Fibroblast of pulmonary artery (primary cell): Measurements from ENCODE around the gene BLOC1S4.

Experiments used
- DNase-seq: peaks from one replicate; pipeline ENCODE4 v3.0.0-alpha.2; 2010; ENCODE audit warnings: low read depth
- H3K4me3 ChIP-seq: replicated peaks from 2 replicates; pipeline ENCODE4 v1.5.1; 2011; ENCODE audit warnings: low read depth, mild to moderate bottlenecking, control low read depth, low read length, moderate library complexity
- TF ChIP-seq, protein P1 (sequence below): IDR thresholded peaks from 2 replicates; pipeline ENCODE4 v1.5.1; 2011; ENCODE audit warnings: mild to moderate bottlenecking, control low read depth, low read length, inconsistent platforms; ENCODE audit errors: missing control alignments

BLOC1S4 gene

DNA sequence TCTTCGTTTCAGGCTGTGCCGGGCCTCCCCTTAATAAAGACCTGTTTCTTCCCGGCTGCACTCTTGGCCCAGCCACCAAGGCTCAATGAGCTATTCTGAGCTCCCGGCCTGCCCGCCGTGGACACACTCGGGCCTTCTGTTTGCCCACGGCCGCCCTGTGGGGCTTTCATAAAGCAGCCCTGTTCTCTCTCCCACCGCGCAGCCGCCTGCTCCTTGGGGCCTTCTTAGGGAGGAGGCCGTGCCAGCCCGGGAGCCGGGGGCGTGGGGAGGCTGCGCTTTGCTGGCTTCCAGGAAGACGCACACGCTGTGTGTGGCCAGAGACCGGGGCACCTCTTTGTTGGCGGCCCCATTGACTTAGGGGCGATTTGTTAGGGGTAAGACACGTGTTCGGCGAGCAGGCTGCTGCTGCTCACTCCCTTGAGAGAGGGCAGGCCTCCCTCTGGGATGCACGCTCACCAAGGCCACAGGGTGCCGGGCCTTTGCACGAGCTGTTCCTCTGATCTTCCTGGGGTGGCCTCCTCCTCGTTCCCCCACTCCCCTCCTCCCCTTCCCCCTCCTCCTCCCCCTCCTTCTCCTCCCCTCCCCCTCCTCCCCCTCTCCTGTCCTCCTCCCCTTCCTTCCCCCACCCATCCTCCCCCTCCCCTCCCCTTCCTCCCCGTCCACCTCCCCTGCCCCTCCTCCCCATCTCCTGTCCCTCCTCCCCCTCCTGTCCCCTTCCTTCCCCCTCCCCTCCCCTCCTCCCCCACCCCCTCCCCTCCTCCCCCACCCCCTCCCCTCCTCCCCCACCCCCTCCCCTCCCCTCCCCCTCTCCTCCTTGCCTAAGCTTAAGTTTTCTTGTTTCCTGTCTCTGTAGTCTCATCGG lies 11.3 kb downstream of the BLOC1S4 start:
- TF ChIP-seq, protein P1, sequence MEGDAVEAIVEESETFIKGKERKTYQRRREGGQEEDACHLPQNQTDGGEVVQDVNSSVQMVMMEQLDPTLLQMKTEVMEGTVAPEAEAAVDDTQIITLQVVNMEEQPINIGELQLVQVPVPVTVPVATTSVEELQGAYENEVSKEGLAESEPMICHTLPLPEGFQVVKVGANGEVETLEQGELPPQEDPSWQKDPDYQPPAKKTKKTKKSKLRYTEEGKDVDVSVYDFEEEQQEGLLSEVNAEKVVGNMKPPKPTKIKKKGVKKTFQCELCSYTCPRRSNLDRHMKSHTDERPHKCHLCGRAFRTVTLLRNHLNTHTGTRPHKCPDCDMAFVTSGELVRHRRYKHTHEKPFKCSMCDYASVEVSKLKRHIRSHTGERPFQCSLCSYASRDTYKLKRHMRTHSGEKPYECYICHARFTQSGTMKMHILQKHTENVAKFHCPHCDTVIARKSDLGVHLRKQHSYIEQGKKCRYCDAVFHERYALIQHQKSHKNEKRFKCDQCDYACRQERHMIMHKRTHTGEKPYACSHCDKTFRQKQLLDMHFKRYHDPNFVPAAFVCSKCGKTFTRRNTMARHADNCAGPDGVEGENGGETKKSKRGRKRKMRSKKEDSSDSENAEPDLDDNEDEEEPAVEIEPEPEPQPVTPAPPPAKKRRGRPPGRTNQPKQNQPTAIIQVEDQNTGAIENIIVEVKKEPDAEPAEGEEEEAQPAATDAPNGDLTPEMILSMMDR: no peak
- H3K4me3 ChIP-seq: no peak overlapping the region
- peak; percentile 60 for DNase-seq

DNA sequence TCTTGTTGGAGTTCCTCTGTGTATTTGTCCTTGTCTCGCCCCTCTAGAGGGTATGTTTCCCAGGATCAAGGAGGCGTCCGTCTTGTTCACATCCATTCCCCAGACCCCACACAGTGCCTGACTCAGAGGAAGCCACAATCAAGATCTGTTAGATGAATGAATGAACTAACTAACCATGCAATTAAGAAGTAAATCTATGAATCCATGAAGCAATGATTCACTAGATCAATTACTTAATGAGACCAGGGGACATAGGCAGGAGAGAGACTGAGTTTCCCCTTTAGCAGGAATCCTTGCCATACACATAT lies 11.9 kb downstream of the BLOC1S4 start:
- TF ChIP-seq, protein P1: no peak
- no peak overlapping the region for H3K4me3 ChIP-seq
- no peak for DNase-seq

DNA sequence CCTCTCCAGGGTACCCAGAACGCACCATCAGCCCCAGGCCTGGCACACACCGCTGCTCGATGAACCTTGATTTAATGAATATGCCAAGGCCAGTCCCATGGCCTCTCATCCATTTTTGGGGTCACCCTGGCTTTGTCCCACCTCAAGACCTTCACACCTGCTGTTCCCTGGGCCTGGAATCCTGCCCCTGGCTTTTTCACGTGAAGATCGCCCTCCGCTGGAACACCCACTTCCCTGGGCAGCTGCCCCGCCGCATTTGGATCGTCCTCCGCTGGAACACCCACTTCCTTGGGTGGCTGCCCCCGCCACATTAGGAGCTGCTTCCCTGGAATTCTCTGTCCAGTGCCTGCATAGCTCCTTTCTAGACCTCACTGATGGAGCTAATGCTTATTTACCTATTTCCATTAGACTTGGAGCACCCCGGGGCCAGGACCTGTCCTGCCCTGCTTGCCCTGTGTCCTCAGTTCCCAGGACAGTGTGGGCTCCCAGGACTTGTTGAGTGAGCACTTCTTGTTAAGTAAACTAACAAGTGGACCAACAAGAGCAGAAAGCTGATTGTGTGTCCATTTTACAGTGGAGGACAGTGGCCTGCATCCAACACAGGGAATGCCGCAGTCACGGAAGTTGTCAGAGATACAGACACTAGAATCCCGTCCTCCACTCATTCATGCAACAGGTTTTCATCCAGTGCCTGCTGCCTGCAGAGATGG lies 12.5 kb downstream of the BLOC1S4 start:
- TF ChIP-seq, protein P1: no peak
- no peak for DNase-seq
- H3K4me3 ChIP-seq: no peak overlapping the region

DNA sequence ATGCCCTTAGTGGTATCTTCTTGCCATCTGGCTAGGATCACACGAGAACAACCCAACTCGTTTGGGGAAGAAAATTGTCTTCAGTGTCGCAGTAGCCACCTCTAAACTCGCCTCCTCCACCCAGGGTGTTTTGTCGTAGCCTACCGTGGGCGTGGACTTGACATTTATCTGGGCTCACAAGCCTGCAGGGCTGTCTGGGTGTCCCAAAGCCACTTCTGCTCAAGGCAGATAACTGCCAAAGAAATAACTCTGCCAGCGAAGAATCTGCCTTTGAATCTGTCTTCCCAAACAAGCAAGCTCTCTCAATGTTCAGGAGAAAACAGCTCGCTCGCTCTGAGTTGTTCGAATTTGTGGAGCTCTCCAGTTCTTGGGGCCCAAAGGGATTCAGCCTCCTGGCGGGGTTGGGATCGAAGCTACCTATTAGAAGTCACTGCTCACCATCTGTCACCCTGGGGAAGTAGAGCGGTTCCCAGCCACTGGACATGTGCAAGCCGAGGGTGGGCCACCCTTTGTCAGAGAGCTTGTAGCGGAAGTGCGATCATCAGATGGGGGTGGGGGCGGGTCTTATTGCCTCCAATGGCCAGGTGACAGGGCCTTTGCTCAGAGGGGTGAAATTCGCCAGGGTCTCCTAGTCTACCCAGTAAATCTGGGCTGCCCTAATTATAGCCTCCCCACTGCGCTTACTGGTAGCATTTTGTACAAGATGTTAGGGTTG lies 14.8 kb downstream of the BLOC1S4 start:
- H3K4me3 ChIP-seq: no peak overlapping the region
- DNase-seq: no peak
- TF ChIP-seq, protein P1: no peak

DNA sequence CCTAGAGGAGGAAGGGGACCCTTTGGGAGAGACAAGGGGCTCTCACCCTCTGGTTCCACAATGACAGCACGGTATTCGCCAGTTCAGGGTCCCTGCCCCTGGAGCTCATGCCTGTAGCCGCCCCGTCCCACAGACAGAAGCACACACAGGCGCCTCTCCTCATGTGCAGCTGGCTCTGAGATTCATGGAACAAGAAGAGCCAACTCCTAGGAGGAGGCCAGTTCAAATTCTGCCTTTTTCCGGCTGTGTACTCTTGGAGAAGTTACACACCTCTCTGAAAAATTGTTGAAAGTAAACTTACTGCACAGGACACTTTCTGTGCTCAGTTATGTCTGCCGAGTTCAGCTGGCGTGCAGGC lies 15.3 kb downstream of the BLOC1S4 start:
- TF ChIP-seq, protein P1: no peak
- no peak for DNase-seq
- H3K4me3 ChIP-seq: no peak overlapping the region

DNA sequence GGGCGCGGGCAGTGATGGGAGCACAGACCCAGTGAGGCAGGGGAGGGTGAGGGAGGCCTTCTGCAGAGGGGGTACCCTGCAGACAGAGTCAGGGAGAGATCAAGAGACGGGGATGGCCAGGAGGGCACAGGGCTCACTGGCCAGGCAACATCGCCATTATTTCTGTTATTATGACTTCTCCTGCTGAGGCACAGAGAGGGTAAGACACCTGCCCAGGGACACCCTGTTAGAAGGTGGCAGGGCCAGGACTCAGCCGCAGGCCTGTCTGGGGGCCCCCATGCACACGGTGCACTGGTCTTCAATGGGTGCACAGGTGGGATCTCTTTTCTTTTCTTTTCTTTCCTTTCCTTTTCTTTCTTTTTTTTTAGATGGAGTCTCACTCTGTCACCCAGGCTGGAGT lies 15.8 kb downstream of the BLOC1S4 start:
- TF ChIP-seq, protein P1: no peak
- DNase-seq: no peak

More for the DNA sequence above, 15.8 kb downstream of the BLOC1S4 start:
- no peak overlapping the region for H3K4me3 ChIP-seq
